H9 (cell line): ENCODE measurements around the gene GATAD2B. TPM values are rescaled to one million over a fixed set of nuclear protein-coding genes. Genes with fewer than 3 reads are reported as not detected.

Experiments
- DNase-seq: peaks from one replicate; pipeline ENCODE4 v3.0.0-alpha.2; 2017
- H2AFZ ChIP-seq: one replicate; pipeline ENCODE4 v1.6.1; 2013; ENCODE audit warnings: mild to moderate bottlenecking, low read length, control low read depth, moderate library complexity
- H2AK5ac ChIP-seq: 2 replicates; pipeline ENCODE4 v1.6.1; 2013; ENCODE audit warnings: low read length, control low read depth, mixed read lengths; ENCODE audit not compliant: insufficient read length
- H2BK120ac ChIP-seq: one replicate; pipeline ENCODE4 v1.6.1; 2013; ENCODE audit warnings: low read depth, mild to moderate bottlenecking, low read length, control low read depth, inconsistent platforms; ENCODE audit not compliant: poor library complexity, severe bottlenecking
- H2BK12ac ChIP-seq: 2 replicates; pipeline ENCODE4 v1.6.1; 2013; ENCODE audit warnings: low read length, control low read depth, mixed read lengths, low read depth; ENCODE audit not compliant: insufficient read length
- H2BK15ac ChIP-seq: 2 replicates; pipeline ENCODE4 v1.6.1; 2013; ENCODE audit warnings: low read depth, low read length, control low read depth
- H2BK20ac ChIP-seq: one replicate; pipeline ENCODE4 v1.6.1; 2013; ENCODE audit warnings: low read depth, mild to moderate bottlenecking, low read length, control low read depth, inconsistent platforms; ENCODE audit not compliant: poor library complexity, severe bottlenecking
- H2BK5ac ChIP-seq: 2 replicates; pipeline ENCODE4 v1.6.1; 2013; ENCODE audit warnings: low read length, control low read depth, mixed read lengths; ENCODE audit not compliant: insufficient read length
- H3K14ac ChIP-seq: 2 replicates; pipeline ENCODE4 v1.6.1; 2013; ENCODE audit warnings: low read length, control low read depth; ENCODE audit not compliant: insufficient read depth
- H3K18ac ChIP-seq: 2 replicates; pipeline ENCODE4 v1.6.1; 2013; ENCODE audit warnings: low read depth, mild to moderate bottlenecking, mixed read lengths, low read length, control low read depth; ENCODE audit not compliant: insufficient read length
- H3K23ac ChIP-seq: 2 replicates; pipeline ENCODE4 v1.6.1; 2013; ENCODE audit warnings: low read length, control low read depth, mixed read lengths, low read depth; ENCODE audit not compliant: insufficient read length
- H3K23me2 ChIP-seq: 2 replicates; pipeline ENCODE4 v1.6.1; 2013; ENCODE audit warnings: low read depth, mild to moderate bottlenecking, mixed read lengths, low read length, control low read depth; ENCODE audit not compliant: insufficient read length, poor library complexity, severe bottlenecking
- H3K27ac ChIP-seq: 2 replicates; pipeline ENCODE4 v1.5.1; 2013; ENCODE audit warnings: low read length, control low read depth, mixed read lengths, low read depth; ENCODE audit not compliant: insufficient read length
- H3K27me3 ChIP-seq: 2 replicates; pipeline ENCODE4 v1.6.1; 2013; ENCODE audit warnings: low read length, control low read depth, inconsistent platforms; ENCODE audit not compliant: insufficient read depth
- H3K4ac ChIP-seq: 2 replicates; pipeline ENCODE4 v1.6.1; 2013; ENCODE audit warnings: low read depth, mild to moderate bottlenecking, control low read depth, inconsistent platforms, low read length, moderate library complexity
- H3K4me1 ChIP-seq: 2 replicates; pipeline ENCODE4 v1.6.1; 2013; ENCODE audit warnings: low read length, control low read depth, inconsistent platforms; ENCODE audit not compliant: insufficient read depth
- H3K4me2 ChIP-seq: 2 replicates; pipeline ENCODE4 v1.6.1; 2013; ENCODE audit warnings: low read length, control low read depth, mixed read lengths; ENCODE audit not compliant: insufficient read length, insufficient read depth
- H3K56ac ChIP-seq: 2 replicates; pipeline ENCODE4 v1.6.1; 2013; ENCODE audit warnings: low read depth, mild to moderate bottlenecking, mixed read lengths, low read length, control low read depth; ENCODE audit not compliant: insufficient read length
- H3K79me1 ChIP-seq: 2 replicates; pipeline ENCODE4 v1.6.1; 2013; ENCODE audit warnings: low read depth, mild to moderate bottlenecking, moderate library complexity, low read length, control low read depth, inconsistent platforms; ENCODE audit not compliant: insufficient read depth, poor library complexity, severe bottlenecking
- H3K79me2 ChIP-seq: 2 replicates; pipeline ENCODE4 v1.6.1; 2013; ENCODE audit warnings: low read length, control low read depth, inconsistent platforms; ENCODE audit not compliant: insufficient read depth
- H3K9ac ChIP-seq: 2 replicates; pipeline ENCODE4 v1.6.1; 2013; ENCODE audit warnings: low read length, control low read depth, mixed read lengths; ENCODE audit not compliant: insufficient read length; ENCODE audit errors: extremely low read depth
- H3K9me3 ChIP-seq: one replicate; pipeline ENCODE4 v1.6.1; 2013; ENCODE audit warnings: low read depth, low read length, inconsistent platforms; ENCODE audit not compliant: control insufficient read depth
- H3T11ph ChIP-seq: one replicate; pipeline ENCODE4 v1.6.1; 2013; ENCODE audit warnings: mild to moderate bottlenecking, low read length, control low read depth, inconsistent platforms
- H4K20me1 ChIP-seq: one replicate; pipeline ENCODE4 v1.6.1; 2013; ENCODE audit not compliant: control insufficient read depth, insufficient read length, insufficient read depth
- H4K5ac ChIP-seq: 2 replicates; pipeline ENCODE4 v1.6.1; 2013; ENCODE audit warnings: low read depth, mild to moderate bottlenecking, mixed read lengths, low read length, control low read depth; ENCODE audit not compliant: insufficient read length
- H4K8ac ChIP-seq: replicated peaks from 2 replicates; pipeline ENCODE4 v1.6.1; 2013; ENCODE audit warnings: low read length, control low read depth, mixed read lengths, low read depth; ENCODE audit not compliant: insufficient read length
- H4K91ac ChIP-seq: 2 replicates; pipeline ENCODE4 v1.6.1; 2013; ENCODE audit warnings: low read depth, mild to moderate bottlenecking, moderate library complexity, mixed read lengths, low read length, control low read depth; ENCODE audit not compliant: insufficient read length
- H3K27ac Mint-ChIP-seq, 3 experiments: 2 replicates in 2 of 3; 3 replicates in 1 of 3; pipeline ENCODE4 v1.8.0; 2020 to 2021; ENCODE audit warnings: mixed read lengths in 3 of 3, mild to moderate bottlenecking in 1 of 3, moderate library complexity in 1 of 3
- H3K27me3 Mint-ChIP-seq: 2 replicates; pipeline ENCODE4 v1.8.0; 2021; ENCODE audit warnings: low read depth, mild to moderate bottlenecking, moderate library complexity, mixed read lengths
- H3K36me3 Mint-ChIP-seq, 3 experiments: 2 replicates in 2 of 3; 3 replicates in 1 of 3; pipeline ENCODE4 v1.8.0; 2020 to 2021; ENCODE audit warnings: low read depth in 3 of 3, mixed read lengths in 3 of 3; ENCODE audit not compliant: insufficient read depth in 1 of 3
- H3K4me1 Mint-ChIP-seq, 2 experiments: 2 replicates each; pipeline ENCODE4 v1.8.0; 2020; ENCODE audit warnings: mixed read lengths in 2 of 2
- H3K4me3 Mint-ChIP-seq, 2 experiments: 2 replicates in 1 of 2; 3 replicates in 1 of 2; pipeline ENCODE4 v1.8.0; 2020 to 2021; ENCODE audit warnings: mild to moderate bottlenecking in 2 of 2, mixed read lengths in 2 of 2, moderate library complexity in 1 of 2
- H3K9me3 Mint-ChIP-seq, 2 experiments: 2 replicates in 1 of 2; 3 replicates in 1 of 2; pipeline ENCODE4 v1.8.0; 2020; ENCODE audit warnings: mild to moderate bottlenecking in 2 of 2, mixed read lengths in 2 of 2, moderate library complexity in 1 of 2
- CTCF ChIP-seq: fragments of 200-600 bp; sonication (generic); conservative IDR thresholded peaks from 3 replicates; pipeline ENCODE4 v1.8.0; 2021; ENCODE audit warnings: antibody characterized with exemption, mild to moderate bottlenecking
- WGBS: extraction: QIAGEN DNeasy Blood & Tissue Kit; methylation state at CpG from one replicate; pipeline ENCODE4 v1.1.7; 2013; ENCODE audit warnings: missing lambda C conversion rate, low lambda C conversion rate, mixed read lengths; ENCODE audit not compliant: insufficient read length; ENCODE audit errors: extremely low coverage; 5-methylcytosine and 5-hydroxymethylcytosine counted together
- total RNA-seq: library from RNA; stranded (reverse); gene quantifications from 2 replicates; pipeline ENCODE4 v1.2.1, GENCODE V29; 2021

GATAD2B gene
- total RNA-seq, 1 experiment from 2014 or later, result 44.1 TPM

GRCh38 chr1:153848805-153849204, 74.0 kb downstream of the GATAD2B start:
- Mint-ChIP-seq H3K27ac (no peak overlapping the region), H3K27me3 (no peaks in the 10 kb centered on the region), H3K4me3 (no peak overlapping the region), H3K36me3 (peaks cover 2 to 17% (median 14%) of the 10 kb centered on the region in 3 experiments; a peak in 6 of 7 replicates), H3K9me3 (no peaks in the 10 kb centered on the region), H3K4me1 (no peaks in the 10 kb centered on the region)
- WGBS, result no CpG with 5 or more reads among the region's 5 CpGs
- Histone ChIP-seq H3K79me2 (no peaks in the 10 kb centered on the region), H3T11ph (no peak overlapping the region), H3K18ac (no peak overlapping the region), H2BK20ac (no peak overlapping the region), H2AK5ac (no peak overlapping the region), H3K4me2 (no peak overlapping the region), H3K4me1 (no peaks in the 10 kb centered on the region), H4K8ac (no peak overlapping the region), H2AFZ (no peak overlapping the region), H2BK120ac (no peak overlapping the region), H4K5ac (no peak overlapping the region), H3K56ac (no peak overlapping the region), H3K79me1 (peaks cover 3% of the 10 kb centered on the region), H3K14ac (no peak overlapping the region), H2BK12ac (no peak overlapping the region), H3K9ac (no peak overlapping the region), H3K4ac (no peak overlapping the region), H3K23me2 (no peaks in the 10 kb centered on the region), H3K27ac (no peak overlapping the region), H2BK5ac (no peak overlapping the region), H2BK15ac (no peak overlapping the region), H3K27me3 (no peaks in the 10 kb centered on the region), H4K20me1 (no peaks in the 10 kb centered on the region), H3K9me3 (no peaks in the 10 kb centered on the region), H3K23ac (no peak overlapping the region), H4K91ac (no peak overlapping the region)
- no peak for DNase-seq
- no peak for TF ChIP-seq CTCF
